GM12878 (cell line): ENCODE measurements around the gene PCBD2. TPM values are rescaled to one million over a fixed set of nuclear protein-coding genes. Genes with fewer than 3 reads are reported as not detected.

Experiments
- ATAC-seq: fragments of 200-7000 bp; cut with Tn5 transposase; 3 replicates; pipeline ENCODE4 v1.9.1; 2020; ENCODE audit warnings: mild to moderate bottlenecking, moderate library complexity
- BruUV-seq: library from RNA; stranded (reverse); fragments of 400-500 nt; replicated peaks from 2 replicates; lab custom pipeline; 2021; lab: Mats Ljungman, UMichigan
- CTCF ChIA-PET: fragments of 300-600 bp; sonication (Branson Sonifier 250); formaldehyde crosslinking; extraction: SDS; loops from one replicate; lab custom pipeline; 2021; ENCODE audit warnings: inconsistent platforms; lab: Yijun Ruan, JAX
- POLR2A ChIA-PET: fragments of 350-600 bp; formaldehyde crosslinking; extraction: SDS; loops from one replicate; lab custom pipeline; 2021; ENCODE audit warnings: inconsistent platforms; lab: Charles Lee
- RAD21 ChIA-PET: fragments of 300-600 bp; sonication (Branson Sonifier 250); formaldehyde crosslinking; loops from one replicate; lab custom pipeline; 2023; ENCODE audit warnings: antibody characterized with exemption; ENCODE audit not compliant: unreplicated experiment; lab: Charles Lee
- SMC1A ChIA-PET: fragments of 300-600 bp; sonication (Branson Sonifier 250); formaldehyde crosslinking; loops from one replicate; lab custom pipeline; 2023; ENCODE audit not compliant: unreplicated experiment, uncharacterized antibody; lab: Charles Lee
- DNase-seq: peaks from one replicate; pipeline ENCODE4 v3.0.0-alpha.2; 2011; ENCODE audit warnings: low read depth, low spot score
- FAIRE-seq: peaks from 3 replicates; lab custom pipeline; 2011; peaks lifted over from hg19 to GRCh38; lab: Jason Lieb, UNC
- H2AFZ ChIP-seq: 2 replicates; pipeline ENCODE4 v1.6.0; 2011; ENCODE audit warnings: low read depth, low read length, control low read depth; ENCODE audit not compliant: control insufficient read depth
- H3K27ac ChIP-seq: 2 replicates; pipeline ENCODE4 v1.5.1; 2011; ENCODE audit warnings: control low read depth; ENCODE audit not compliant: control insufficient read depth, insufficient read depth
- H3K27me3 ChIP-seq, 2 experiments: replicated peaks in 1 of 2; 2 replicates each; pipeline versions ENCODE4 v1.6.0 to v1.6.1; 2011; ENCODE audit warnings: low read length in 1 of 2; ENCODE audit not compliant: control insufficient read depth in 2 of 2, insufficient read depth in 2 of 2
- H3K36me3 ChIP-seq, 2 experiments: 2 replicates each; pipeline ENCODE4 v1.5.1; 2011; ENCODE audit warnings: low read length in 1 of 2; ENCODE audit not compliant: control insufficient read depth in 2 of 2, insufficient read depth in 2 of 2
- H3K4me1 ChIP-seq: 2 replicates; pipeline ENCODE4 v1.6.1; 2011; ENCODE audit warnings: mild to moderate bottlenecking, low read length, moderate library complexity, mixed read lengths; ENCODE audit not compliant: control insufficient read depth, insufficient read depth
- H3K4me2 ChIP-seq: 2 replicates; pipeline ENCODE4 v1.6.0; 2011; ENCODE audit warnings: control low read depth; ENCODE audit not compliant: control insufficient read depth, insufficient read depth
- H3K4me3 ChIP-seq: fragments of 200-600 bp; sonication (generic); 2 replicates; pipeline ENCODE4 v1.5.1; 2016
- H3K79me2 ChIP-seq: 2 replicates; pipeline ENCODE4 v1.6.0; 2011; ENCODE audit warnings: low read length; ENCODE audit not compliant: control insufficient read depth, insufficient read depth
- H3K9ac ChIP-seq: 2 replicates; pipeline ENCODE4 v1.8.0; 2011; ENCODE audit warnings: low read length, control low read depth, mixed read lengths; ENCODE audit not compliant: control insufficient read depth, insufficient read depth
- H3K9me3 ChIP-seq: replicated peaks from 3 replicates; pipeline ENCODE4 v1.5.1; 2011; ENCODE audit warnings: mild to moderate bottlenecking, low read length; ENCODE audit not compliant: control insufficient read depth, insufficient read depth
- H4K20me1 ChIP-seq: 2 replicates; pipeline ENCODE4 v1.6.0; 2011; ENCODE audit not compliant: control insufficient read depth, insufficient read depth
- CHD1 ChIP-seq: IDR thresholded peaks from 2 replicates; pipeline ENCODE4 v1.6.1; 2012; ENCODE audit warnings: low read depth, low read length, improper control_type of control experiment
- DPF2 ChIP-seq: fragments of 450-650 bp; IDR thresholded peaks from 2 replicates; pipeline ENCODE4 v1.6.1; 2017; ENCODE audit warnings: mild to moderate bottlenecking
- FOS ChIP-seq: IDR thresholded peaks from 3 replicates; pipeline ENCODE4 v1.6.1; 2011; ENCODE audit warnings: borderline replicate concordance; ENCODE audit not compliant: insufficient read length; ENCODE audit errors: extremely low read depth
- HCFC1 ChIP-seq: fragments of 150-350 bp; IDR thresholded peaks from 2 replicates; pipeline ENCODE4 v1.6.1; 2014; ENCODE audit warnings: low read length
- KDM1A ChIP-seq: fragments of 200-600 bp; sonication (generic); IDR thresholded peaks from 2 replicates; pipeline ENCODE4 v1.6.1; 2016; ENCODE audit warnings: borderline replicate concordance
- KLF5 ChIP-seq: fragments of 450-650 bp; IDR thresholded peaks from 2 replicates; pipeline ENCODE4 v1.6.1; 2014; ENCODE audit warnings: mild to moderate bottlenecking; ENCODE audit not compliant: partially characterized antibody
- NR2C1 ChIP-seq: fragments of 450-650 bp; IDR thresholded peaks from 2 replicates; pipeline ENCODE4 v1.6.1; 2017; ENCODE audit warnings: antibody characterized with exemption, mild to moderate bottlenecking, moderate library complexity
- NR2C2 ChIP-seq: IDR thresholded peaks from 2 replicates; pipeline ENCODE4 v1.6.1; 2011; ENCODE audit warnings: borderline replicate concordance, low read depth; ENCODE audit not compliant: control insufficient read depth, insufficient read length
- SMAD5 ChIP-seq: IDR thresholded peaks from 2 replicates; pipeline ENCODE4 v1.6.1; 2016; ENCODE audit warnings: antibody characterized with exemption, low read depth
- SMARCA5 ChIP-seq: fragments of 450-650 bp; IDR thresholded peaks from 2 replicates; pipeline ENCODE4 v1.6.1; 2017; ENCODE audit warnings: mild to moderate bottlenecking
- ZNF384 ChIP-seq: IDR thresholded peaks from 2 replicates; pipeline ENCODE4 v1.6.1; 2012; ENCODE audit warnings: low read depth, mild to moderate bottlenecking, low read length, improper control_type of control experiment, borderline replicate concordance
- ZNF622 ChIP-seq: fragments of 450-650 bp; IDR thresholded peaks from 2 replicates; pipeline ENCODE4 v1.6.1; 2017; ENCODE audit warnings: mild to moderate bottlenecking, inconsistent platforms
- WGBS: methylation state at CpG from one replicate; pipeline ENCODE4 v1.1.6; 2016; ENCODE audit warnings: low lambda C conversion rate; ENCODE audit not compliant: insufficient replicate concordance, insufficient coverage; ENCODE audit errors: missing lambda C conversion rate; 5-methylcytosine and 5-hydroxymethylcytosine counted together
- in situ Hi-C: fragments of 300-500 bp; cut with MboI; formaldehyde crosslinking; loops from 9 replicates; pipeline ENCODE4 v1.14.3; 2018; ENCODE audit warnings: mixed read lengths
- intact Hi-C: fragments of 100-400 bp; cut with micrococcal nuclease; formaldehyde crosslinking; loops from one replicate; pipeline ENCODE4 v1.14.2; 2022; ENCODE audit not compliant: unreplicated experiment
- polyA plus RNA-seq, 11 experiments: library from polyadenylated mRNA; depleted of rRNA in 4 of 11; unstranded in 6 of 11; stranded (reverse) in 5 of 11; fragments of >200 nt; fragmentation: Nextera tagmentation in 4 of 11; fragmentation: Illumina TruSeq in 1 of 11; extraction: Ambion mirVana in 4 of 11; extraction: Trizol in 1 of 11; gene quantifications; 1 replicate in 1 of 11; 2 replicates in 10 of 11; pipeline versions ENCODE4 v1.2.1 to v1.2.3, GENCODE V29; 2011 to 2016; ENCODE audit warnings: inconsistent platforms in 2 of 11, missing spikeins in 2 of 11, low read depth in 1 of 11
- total RNA-seq, 4 experiments: library from RNA; depleted of rRNA in 3 of 4; stranded (reverse); fragments of >200 nt in 3 of 4; fragmentation: Illumina TruSeq in 1 of 4; extraction: Trizol in 1 of 4; gene quantifications; 2 replicates each; pipeline versions ENCODE4 v1.2.1 to v1.2.3, GENCODE V29; 2013 to 2021
- TF ChIP-seq, protein P1 (sequence below): fragments of 450-650 bp; formaldehyde crosslinking; IDR thresholded peaks from 2 replicates; pipeline ENCODE4 v1.4.0; 2020; ENCODE audit warnings: mild to moderate bottlenecking, moderate library complexity
- TF ChIP-seq, protein P2 (sequence below): IDR thresholded peaks from 2 replicates; pipeline ENCODE4 v1.6.1; 2012; ENCODE audit warnings: low read depth, low read length, improper control_type of control experiment

Gene PCBD2
- total and polyA plus RNA-seq, 10 of the 15 experiments (the other 5 are each of a cell fraction or from before 2014, with no cell fraction given), result 5.4 to 13.6 (median 6.7) TPM

DNA sequence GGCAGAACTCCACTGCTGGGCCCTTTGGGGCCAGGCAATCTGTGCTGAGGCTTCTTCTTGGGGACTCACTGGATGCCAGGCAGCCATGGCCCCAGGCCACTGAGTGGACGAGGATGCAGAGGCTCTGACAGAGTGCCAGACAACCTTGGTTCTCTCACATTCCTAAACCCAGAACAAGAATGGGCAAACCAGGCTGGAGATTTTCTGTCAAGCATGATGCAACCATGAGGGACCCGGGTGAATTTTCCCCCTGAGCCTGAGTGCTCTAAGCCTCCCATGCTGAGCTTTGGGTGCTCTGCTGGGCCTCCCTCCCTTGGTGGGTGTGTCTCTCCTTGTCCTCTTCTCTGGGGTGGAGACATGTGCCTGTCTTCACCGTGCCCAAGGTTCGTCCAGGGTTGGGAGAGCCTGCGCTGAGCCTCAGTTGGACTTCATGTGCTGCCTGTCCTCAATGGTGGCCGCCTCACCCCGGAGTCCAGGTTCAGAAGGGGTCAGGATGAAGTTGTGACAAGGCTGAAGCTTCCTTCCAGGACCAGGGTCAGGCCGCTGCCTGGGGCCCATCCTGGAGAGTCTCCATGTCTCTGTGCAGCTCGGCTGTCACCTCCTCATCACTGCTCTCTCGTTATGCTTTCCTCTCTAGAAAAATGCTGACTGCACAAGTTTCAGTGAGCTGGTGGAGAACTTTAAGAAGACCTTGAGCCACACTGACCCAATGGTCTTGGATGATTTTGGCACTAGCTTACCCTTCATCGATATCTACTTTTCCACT, 105.0 kb downstream of the PCBD2 start:
- Histone ChIP-seq H3K36me3 (no peaks in the 10 kb centered on the region), H3K9me3 (no peaks in the 10 kb centered on the region), H4K20me1 (no peaks in the 10 kb centered on the region), H2AFZ (no peak overlapping the region), H3K4me2 (no peak overlapping the region), H3K27ac (no peak overlapping the region), H3K4me3 (no peak overlapping the region), H3K4me1 (no peaks in the 10 kb centered on the region), H3K27me3 (no peaks in the 10 kb centered on the region), H3K79me2 (no peaks in the 10 kb centered on the region), H3K9ac (no peak overlapping the region)
- ChIA-PET RAD21 (no interaction called here), SMC1A (no interaction called here), POLR2A (no interaction called here), CTCF (no interaction called here)
- TF ChIP-seq SMAD5, result no peak
- TF ChIP-seq, protein P1, sequence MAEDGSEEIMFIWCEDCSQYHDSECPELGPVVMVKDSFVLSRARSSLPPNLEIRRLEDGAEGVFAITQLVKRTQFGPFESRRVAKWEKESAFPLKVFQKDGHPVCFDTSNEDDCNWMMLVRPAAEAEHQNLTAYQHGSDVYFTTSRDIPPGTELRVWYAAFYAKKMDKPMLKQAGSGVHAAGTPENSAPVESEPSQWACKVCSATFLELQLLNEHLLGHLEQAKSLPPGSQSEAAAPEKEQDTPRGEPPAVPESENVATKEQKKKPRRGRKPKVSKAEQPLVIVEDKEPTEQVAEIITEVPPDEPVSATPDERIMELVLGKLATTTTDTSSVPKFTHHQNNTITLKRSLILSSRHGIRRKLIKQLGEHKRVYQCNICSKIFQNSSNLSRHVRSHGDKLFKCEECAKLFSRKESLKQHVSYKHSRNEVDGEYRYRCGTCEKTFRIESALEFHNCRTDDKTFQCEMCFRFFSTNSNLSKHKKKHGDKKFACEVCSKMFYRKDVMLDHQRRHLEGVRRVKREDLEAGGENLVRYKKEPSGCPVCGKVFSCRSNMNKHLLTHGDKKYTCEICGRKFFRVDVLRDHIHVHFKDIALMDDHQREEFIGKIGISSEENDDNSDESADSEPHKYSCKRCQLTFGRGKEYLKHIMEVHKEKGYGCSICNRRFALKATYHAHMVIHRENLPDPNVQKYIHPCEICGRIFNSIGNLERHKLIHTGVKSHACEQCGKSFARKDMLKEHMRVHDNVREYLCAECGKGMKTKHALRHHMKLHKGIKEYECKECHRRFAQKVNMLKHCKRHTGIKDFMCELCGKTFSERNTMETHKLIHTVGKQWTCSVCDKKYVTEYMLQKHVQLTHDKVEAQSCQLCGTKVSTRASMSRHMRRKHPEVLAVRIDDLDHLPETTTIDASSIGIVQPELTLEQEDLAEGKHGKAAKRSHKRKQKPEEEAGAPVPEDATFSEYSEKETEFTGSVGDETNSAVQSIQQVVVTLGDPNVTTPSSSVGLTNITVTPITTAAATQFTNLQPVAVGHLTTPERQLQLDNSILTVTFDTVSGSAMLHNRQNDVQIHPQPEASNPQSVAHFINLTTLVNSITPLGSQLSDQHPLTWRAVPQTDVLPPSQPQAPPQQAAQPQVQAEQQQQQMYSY, result no peak
- TF ChIP-seq SMARCA5, result no peak
- no peak for TF ChIP-seq DPF2
- TF ChIP-seq NR2C2, result no peak
- TF ChIP-seq, protein P2, sequence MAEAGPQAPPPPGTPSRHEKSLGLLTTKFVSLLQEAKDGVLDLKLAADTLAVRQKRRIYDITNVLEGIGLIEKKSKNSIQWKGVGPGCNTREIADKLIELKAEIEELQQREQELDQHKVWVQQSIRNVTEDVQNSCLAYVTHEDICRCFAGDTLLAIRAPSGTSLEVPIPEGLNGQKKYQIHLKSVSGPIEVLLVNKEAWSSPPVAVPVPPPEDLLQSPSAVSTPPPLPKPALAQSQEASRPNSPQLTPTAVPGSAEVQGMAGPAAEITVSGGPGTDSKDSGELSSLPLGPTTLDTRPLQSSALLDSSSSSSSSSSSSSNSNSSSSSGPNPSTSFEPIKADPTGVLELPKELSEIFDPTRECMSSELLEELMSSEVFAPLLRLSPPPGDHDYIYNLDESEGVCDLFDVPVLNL, result no peak
- no peak for TF ChIP-seq HCFC1
- no peak for TF ChIP-seq KDM1A
- no peak for TF ChIP-seq KLF5
- TF ChIP-seq ZNF384, result no peak
- no peak for TF ChIP-seq FOS
- TF ChIP-seq ZNF622, result no peak
- TF ChIP-seq NR2C1, result no peak
- no peak for TF ChIP-seq CHD1
- intact Hi-C loops, result no loop called here
- no peak for DNase-seq
- FAIRE-seq, result no peak
- ATAC-seq, result no peak
- in situ Hi-C loops, result no loop called here
- 31% methylated on average over 11 of the region's 11 CpGs for WGBS
- BruUV-seq, result no TSS peak
